ENCODE results near the gene SREBF2.

- TF ChIP-seq CTCF (IDR thresholded peaks at IDR 0.05) (no peak), POLR2A (IDR thresholded peaks at IDR 0.05) (no peak), EP300 (IDR thresholded peaks at IDR 0.05) (no peak), POLR2AphosphoS5 (IDR thresholded peaks at IDR 0.05) (no peak)
These were observed 24.5 kb upstream of the SREBF2 start for GRCh38 chr22:41808400-41808799.
